Natural killer cell (primary cell): ENCODE data around the gene NAA38. TPM values are rescaled to one million over a fixed set of nuclear protein-coding genes. Genes with fewer than 3 reads are reported as not detected.

Experiments
- ATAC-seq, 3 donors: fragments of 150-1000 bp in 2 of 3; fragments of 200-7000 bp in 1 of 3; cut with Tn5 transposase; 1 replicate in 1 of 3; 2 replicates in 2 of 3; pipeline ENCODE4 v1.10.0; 2021; ENCODE audit warnings: mild to moderate bottlenecking in 2 of 3, moderate library complexity in 2 of 3
- DNase-seq, 2 donors: peaks; one replicate each; pipeline versions ENCODE4 v3.0.0 to v3.0.0-alpha.2; 2013 to 2021; ENCODE audit warnings: mixed read lengths in 1 of 2
- H3K27ac ChIP-seq: one replicate; pipeline ENCODE4 v1.5.1; 2013; ENCODE audit warnings: mild to moderate bottlenecking, low read length
- H3K27me3 ChIP-seq: one replicate; pipeline ENCODE4 v1.6.1; 2013; ENCODE audit warnings: low read length; ENCODE audit not compliant: control insufficient read depth, insufficient read depth
- H3K36me3 ChIP-seq: one replicate; pipeline ENCODE4 v1.6.1; 2013; ENCODE audit warnings: low read length; ENCODE audit not compliant: control insufficient read depth, insufficient read depth
- H3K4me1 ChIP-seq: one replicate; pipeline ENCODE4 v1.6.1; 2013; ENCODE audit warnings: low read length; ENCODE audit not compliant: control insufficient read depth, insufficient read depth
- H3K4me3 ChIP-seq: one replicate; pipeline ENCODE4 v1.5.1; 2013; ENCODE audit warnings: low read length
- H3K9me3 ChIP-seq: one replicate; pipeline ENCODE4 v1.6.1; 2013; ENCODE audit warnings: low read length; ENCODE audit not compliant: control insufficient read depth, insufficient read depth
- H3K27ac Mint-ChIP-seq, 2 donors: one replicate each; pipeline ENCODE4 v1.8.0; 2022; ENCODE audit warnings: mild to moderate bottlenecking in 2 of 2, mixed read lengths in 2 of 2, moderate library complexity in 1 of 2
- H3K27me3 Mint-ChIP-seq, 2 donors: one replicate each; pipeline ENCODE4 v1.8.0; 2022; ENCODE audit warnings: low read depth in 2 of 2, mixed read lengths in 2 of 2
- H3K36me3 Mint-ChIP-seq: one replicate; pipeline ENCODE4 v1.8.0; 2022; ENCODE audit warnings: mixed read lengths
- H3K4me1 Mint-ChIP-seq, 2 donors: one replicate each; pipeline ENCODE4 v1.8.0; 2022; ENCODE audit warnings: mixed read lengths in 2 of 2
- H3K4me3 Mint-ChIP-seq: one replicate; pipeline ENCODE4 v1.8.0; 2022; ENCODE audit warnings: mild to moderate bottlenecking, moderate library complexity, mixed read lengths
- H3K9me3 Mint-ChIP-seq, 2 donors: one replicate each; pipeline ENCODE4 v1.8.0; 2022; ENCODE audit warnings: mixed read lengths in 2 of 2
- WGBS: methylation state at CpG from one replicate; pipeline ENCODE4 v1.1.7; 2013; ENCODE audit warnings: missing lambda C conversion rate; ENCODE audit not compliant: insufficient coverage; 5-methylcytosine and 5-hydroxymethylcytosine counted together
- intact Hi-C: fragments of 100-400 bp; cut with micrococcal nuclease; formaldehyde crosslinking; loops from one replicate; pipeline ENCODE4 v1.14.2; 2022
- total RNA-seq, 4 donors: library from RNA; stranded (reverse); fragments of 120-200 nt in 1 of 4; gene quantifications; one replicate each; pipeline versions ENCODE4 v1.2.3 to v1.2.4, GENCODE V29; 2013 to 2022
- TF ChIP-seq, protein P1 (sequence below): fragments of 200-600 bp; IDR thresholded peaks from one replicate; pipeline ENCODE4 v1.8.0; 2022; ENCODE audit warnings: antibody characterized with exemption

Gene NAA38
- total RNA-seq, 3 donors from 2014 or later (not counting 1 experiment from before 2014, with no cell fraction given), result 35.9 to 40.3 (median 37.3) TPM

DNA sequence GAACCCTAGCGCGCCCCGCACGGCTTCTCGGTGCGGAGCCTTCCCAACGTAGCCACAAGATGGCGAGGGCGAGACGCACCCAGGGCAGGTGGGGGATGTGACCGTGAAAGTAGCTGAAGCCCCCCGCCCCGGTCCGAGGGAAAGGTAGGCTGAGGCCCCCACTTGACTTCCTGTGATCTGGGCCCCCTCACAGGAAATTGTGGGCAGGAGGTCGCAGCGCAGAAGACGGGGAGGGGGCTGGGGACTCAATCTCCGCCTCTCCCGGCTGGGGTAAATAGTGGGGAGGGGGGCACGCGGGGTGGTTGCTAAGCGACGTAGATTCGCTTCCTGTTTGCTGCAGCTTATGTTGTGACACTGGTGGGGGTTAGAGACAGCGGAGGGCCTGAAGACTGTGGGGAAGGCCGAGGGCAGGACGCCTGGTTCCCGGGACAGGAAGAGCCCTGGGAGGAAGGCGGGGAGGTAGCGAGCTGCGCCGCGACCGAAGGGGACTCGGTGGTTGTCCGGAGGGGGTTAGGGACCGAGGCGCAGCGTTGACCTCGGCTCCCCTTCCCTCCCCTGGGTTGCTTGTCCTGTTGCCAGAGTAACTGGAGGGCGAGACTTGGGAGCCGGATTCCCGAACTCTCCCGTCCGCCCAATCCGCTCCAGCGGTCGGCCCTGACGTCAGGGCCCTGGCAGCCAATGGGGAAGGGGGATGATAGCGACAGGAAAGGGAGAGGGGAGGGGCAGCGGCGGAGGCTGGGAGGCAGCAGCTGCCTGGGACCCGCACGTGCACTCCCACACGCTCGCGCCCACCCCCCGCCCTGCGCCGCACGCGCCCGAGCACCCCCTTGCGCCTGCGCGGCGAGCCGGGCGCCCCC lies 22.2 kb downstream of the NAA38 start:
- Mint-ChIP-seq H3K4me1 (peaks cover 37 to 62% of the 10 kb centered on the region in 2 donors), H3K4me3 (peak overlapping the region; percentile 94), H3K27me3 (peaks cover 0 to 9% of the 10 kb centered on the region in 2 donors), H3K9me3 (no peaks in the 10 kb centered on the region), H3K36me3 (no peaks in the 10 kb centered on the region), H3K27ac (peak overlapping the region; percentile 97 to 100)
- intact Hi-C loops, result loop anchor here (1.0 to 2.0 kb wide), 3 partner anchors 7 to 52 kb away; partner anchors contain the start of gene NAA38
- Histone ChIP-seq H3K4me3 (peak overlapping the region; percentile 59), H3K27ac (peak overlapping the region; percentile 98), H3K4me1 (peaks cover 50% of the 10 kb centered on the region), H3K9me3 (no peaks in the 10 kb centered on the region), H3K36me3 (no peaks in the 10 kb centered on the region), H3K27me3 (no peaks in the 10 kb centered on the region)
- ATAC-seq (peak; percentile 49 to 71 (median 60)), DNase-seq (peak; percentile 79 to 97)
- TF ChIP-seq, protein P1, sequence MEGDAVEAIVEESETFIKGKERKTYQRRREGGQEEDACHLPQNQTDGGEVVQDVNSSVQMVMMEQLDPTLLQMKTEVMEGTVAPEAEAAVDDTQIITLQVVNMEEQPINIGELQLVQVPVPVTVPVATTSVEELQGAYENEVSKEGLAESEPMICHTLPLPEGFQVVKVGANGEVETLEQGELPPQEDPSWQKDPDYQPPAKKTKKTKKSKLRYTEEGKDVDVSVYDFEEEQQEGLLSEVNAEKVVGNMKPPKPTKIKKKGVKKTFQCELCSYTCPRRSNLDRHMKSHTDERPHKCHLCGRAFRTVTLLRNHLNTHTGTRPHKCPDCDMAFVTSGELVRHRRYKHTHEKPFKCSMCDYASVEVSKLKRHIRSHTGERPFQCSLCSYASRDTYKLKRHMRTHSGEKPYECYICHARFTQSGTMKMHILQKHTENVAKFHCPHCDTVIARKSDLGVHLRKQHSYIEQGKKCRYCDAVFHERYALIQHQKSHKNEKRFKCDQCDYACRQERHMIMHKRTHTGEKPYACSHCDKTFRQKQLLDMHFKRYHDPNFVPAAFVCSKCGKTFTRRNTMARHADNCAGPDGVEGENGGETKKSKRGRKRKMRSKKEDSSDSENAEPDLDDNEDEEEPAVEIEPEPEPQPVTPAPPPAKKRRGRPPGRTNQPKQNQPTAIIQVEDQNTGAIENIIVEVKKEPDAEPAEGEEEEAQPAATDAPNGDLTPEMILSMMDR, result peak; percentile 74
- under 1% methylated on average over 69 of the region's 69 CpGs for WGBS

DNA sequence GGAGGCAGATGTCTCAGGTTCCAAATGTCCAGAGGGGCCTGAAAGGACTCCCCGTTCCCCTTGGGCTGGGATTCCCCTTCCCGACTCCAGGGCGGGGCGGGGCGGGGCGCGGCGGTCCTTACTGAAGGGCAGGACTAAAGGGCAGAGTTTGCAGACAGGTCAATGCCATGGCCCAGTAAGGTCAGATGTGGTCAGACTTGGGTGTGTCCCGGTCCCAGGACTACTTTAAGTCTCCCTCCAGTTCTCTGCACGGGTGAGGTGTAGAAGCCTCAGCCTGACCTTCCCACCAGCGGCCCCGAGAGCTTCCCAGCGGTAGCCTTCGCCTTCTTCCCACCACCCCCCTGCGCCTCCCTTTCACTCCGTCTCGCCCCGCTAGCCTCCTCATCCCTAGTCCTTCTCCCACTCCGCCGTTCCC lies 22.8 kb downstream of the NAA38 start:
- no peaks in the 10 kb centered on the region for H3K27me3 ChIP-seq
- H3K4me1 ChIP-seq, result peaks cover 47% of the 10 kb centered on the region
- ATAC-seq (peak; percentile 4 to 16 (median 8)), DNase-seq (peak in 1 of 2 donors; percentile 77)
- Mint-ChIP-seq H3K27ac (peak overlapping the region; percentile 97 to 100), H3K4me1 (peaks cover 35 to 58% of the 10 kb centered on the region in 2 donors), H3K4me3 (peak overlapping the region; percentile 94), H3K27me3 (peaks cover 0 to 9% of the 10 kb centered on the region in 2 donors), H3K9me3 (no peaks in the 10 kb centered on the region), H3K36me3 (no peaks in the 10 kb centered on the region)
- TF ChIP-seq, protein P1, result no peak
- no peaks in the 10 kb centered on the region for H3K9me3 ChIP-seq
- H3K27ac ChIP-seq, result peak overlapping the region; percentile 98
- 0% methylated on average over 20 of the region's 20 CpGs for WGBS
- H3K36me3 ChIP-seq, result no peaks in the 10 kb centered on the region
- intact Hi-C loops, result loop anchor here (1.0 to 2.0 kb wide), 3 partner anchors 8 to 52 kb away; partner anchors contain the start of gene NAA38
- H3K4me3 ChIP-seq, result peak overlapping the region; percentile 59

DNA sequence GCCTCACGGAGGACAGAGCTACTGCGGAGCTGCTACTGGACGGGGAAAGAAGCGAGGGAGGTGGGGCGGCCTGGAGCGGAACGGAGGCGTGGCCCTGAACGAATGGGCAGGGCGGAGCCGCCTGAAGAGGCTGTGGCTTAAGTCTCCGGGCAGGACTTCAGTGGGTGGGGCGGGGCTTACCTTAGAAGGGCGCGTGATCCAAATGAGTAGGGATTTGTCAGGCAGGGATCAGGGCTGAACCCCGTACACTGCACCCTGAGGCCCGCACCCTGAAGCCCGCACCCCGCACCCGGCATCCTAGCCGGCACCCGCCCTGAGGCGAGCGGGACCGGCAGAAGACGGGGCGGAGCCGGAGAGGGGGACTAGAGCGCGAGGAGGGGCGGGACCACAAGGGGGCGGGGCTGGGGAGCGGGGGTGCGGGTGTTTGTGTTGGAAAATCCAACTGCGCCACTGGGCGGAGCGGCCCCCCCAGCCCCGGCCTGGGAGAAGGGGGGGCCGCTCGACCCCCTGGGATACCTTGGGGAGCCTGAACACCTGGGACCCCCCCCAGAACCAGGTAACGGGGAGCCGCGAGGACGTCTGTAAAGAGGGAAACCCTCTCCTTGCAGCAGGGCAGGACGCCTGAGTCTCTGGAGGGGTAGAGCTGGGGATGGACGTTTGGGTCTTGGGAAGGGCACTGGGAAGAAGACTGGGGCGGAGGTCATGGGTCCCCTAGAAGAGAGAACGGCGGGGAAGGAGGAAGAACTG lies 23.4 kb downstream of the NAA38 start, which contains the start of gene KDM6B:
Gene KDM6B (plus strand): TSS at position 423 of the 747 bp plus-strand sequence. CDS start 11,338 bp downstream, outside the sequence.
- TF ChIP-seq, protein P1, result no peak
- DNase-seq, result peak; percentile 87 to 94
- Mint-ChIP-seq H3K27ac (peak within 1 kb of the TSS; percentile 97 to 100), H3K36me3 (no peaks in the 10 kb centered on the region), H3K9me3 (no peaks in the 10 kb centered on the region), H3K4me3 (peak within 1 kb of the TSS; percentile 94), H3K4me1 (peaks cover 33 to 54% of the 10 kb centered on the region in 2 donors), H3K27me3 (peaks cover 0 to 12% of the 10 kb centered on the region in 2 donors)
- peak; percentile 65 to 80 (median 67) for ATAC-seq
- intact Hi-C loops, result loop anchor here (1.0 to 2.0 kb wide), 3 partner anchors 8 to 53 kb away; partner anchors contain the start of gene NAA38
- Histone ChIP-seq H3K27me3 (no peaks in the 10 kb centered on the region), H3K36me3 (no peaks in the 10 kb centered on the region), H3K4me1 (peaks cover 42% of the 10 kb centered on the region), H3K4me3 (peak within 1 kb of the TSS; percentile 59), H3K27ac (peak within 1 kb of the TSS; percentile 98), H3K9me3 (no peaks in the 10 kb centered on the region)
- under 1% methylated on average over 49 of the region's 49 CpGs for WGBS
